Left ventricle myocardium inferior (tissue), 1 donor: ENCODE results near the gene GAS2L1. TPM values are rescaled to one million over a fixed set of nuclear protein-coding genes. Genes with fewer than 3 reads are reported as not detected.
"Not testable (repeated sequence)": the region's sequence is repeated elsewhere in the genome, so short reads cannot be mapped to it uniquely, and the experiment has no call there.

Experiments used
- DNase-seq: peaks from one replicate; pipeline ENCODE4 v3.0.0-alpha.2; 2020
- H3K27ac ChIP-seq: fragments of 200-600 bp; replicated peaks from 2 replicates; pipeline ENCODE4 v1.8.0; 2021
- H3K27me3 ChIP-seq: fragments of 200-600 bp; 2 replicates; pipeline ENCODE4 v1.8.0; 2021; ENCODE audit warnings: low read depth
- H3K36me3 ChIP-seq: fragments of 200-600 bp; 2 replicates; pipeline ENCODE4 v1.8.0; 2021
- H3K4me1 ChIP-seq: fragments of 200-600 bp; 2 replicates; pipeline ENCODE4 v1.8.0; 2021
- H3K4me3 ChIP-seq: fragments of 200-600 bp; 2 replicates; pipeline ENCODE4 v1.8.0; 2021; ENCODE audit warnings: mild to moderate bottlenecking, moderate library complexity
- H3K9me3 ChIP-seq: fragments of 200-600 bp; replicated peaks from 2 replicates; pipeline ENCODE4 v1.8.0; 2021
- CTCF ChIP-seq: fragments of 200-600 bp; IDR thresholded peaks from 2 replicates; pipeline ENCODE4 v1.8.0; 2021; ENCODE audit warnings: antibody characterized with exemption, mild to moderate bottlenecking, borderline replicate concordance
- intact Hi-C: fragments of 100-400 bp; cut with micrococcal nuclease; formaldehyde crosslinking; loops from one replicate; pipeline ENCODE4 v1.11.0; 2022
- microRNA-seq: library from miRNA; unstranded; fragments of <30 nt; microRNA quantifications from one replicate; pipeline ENCODE4 v1.2.0, GENCODE V29; 2020
- total RNA-seq: library from RNA; stranded (reverse); fragmentation: NEBNext Ultra II Directional; extraction: Animal tissue kit (Norgen Biotek cat#: 25700); gene quantifications from one replicate; pipeline ENCODE4 v1.2.1, GENCODE V29; 2021
- donor health status: DM: no; HTN: yes; CAD: no; lungs with severe emphysema.

Gene GAS2L1
- total RNA-seq, 1 donor from 2014 or later: 22.4 TPM

- no peaks in the 10 kb centered on the region for H3K9me3 ChIP-seq
- TF ChIP-seq CTCF: no peak
- H3K27ac ChIP-seq: no peak overlapping the region
- peaks cover 100% of the 10 kb centered on the region for H3K36me3 ChIP-seq
- H3K4me3 ChIP-seq: no peak overlapping the region
- no peaks in the 10 kb centered on the region for H3K4me1 ChIP-seq
- no peaks in the 10 kb centered on the region for H3K27me3 ChIP-seq
- DNase-seq: no peak
- intact Hi-C loops: no loop called here
These were observed 47.4 kb downstream of the GAS2L1 start for GRCh38 chr22:29353860-29354259.

- H3K36me3 ChIP-seq: peaks cover 74% of the 10 kb centered on the region
- H3K4me3 ChIP-seq, intact Hi-C loops, H3K4me1 ChIP-seq, DNase-seq, H3K27ac ChIP-seq, H3K9me3 ChIP-seq, H3K27me3 ChIP-seq: not testable (repeated sequence)
These were observed 50.9 kb downstream of the GAS2L1 start for GRCh38 chr22:29357193-29357890.

GRCh38 chr22:29359469-29359868, 53.0 kb downstream of the GAS2L1 start:
- Histone ChIP-seq H3K4me1 (peaks cover 12% of the 10 kb centered on the region), H3K4me3 (no peak overlapping the region), H3K27me3 (no peaks in the 10 kb centered on the region), H3K36me3 (peaks cover 53% of the 10 kb centered on the region), H3K27ac (no peak overlapping the region), H3K9me3 (no peaks in the 10 kb centered on the region)
- intact Hi-C loops: no loop called here
- DNase-seq: peak; percentile 58
- peak; percentile 83 for TF ChIP-seq CTCF

Small RNA genes within 50 kb of the gene (microRNA-seq; reads per million reads assigned to microRNA genes)
- 10.3 reads per million, percentile 26 among the genes with 10 or more reads in this experiment for gene MIR3653

Other genes starting within 250 kb of the GAS2L1 start
- gene C22orf31, start 244.8 kb upstream of the GAS2L1 start, total RNA-seq: 0.30 TPM
- 102 TPM for gene KREMEN1, start 233.6 kb upstream of the GAS2L1 start, total RNA-seq
- 0.74 TPM for gene EMID1, start 100.8 kb upstream of the GAS2L1 start, total RNA-seq
- gene RHBDD3, start 38.7 kb upstream of the GAS2L1 start, total RNA-seq: 15.0 TPM
- 122 TPM for gene EWSR1, start 38.4 kb upstream of the GAS2L1 start, total RNA-seq
- 1.4 TPM for gene RASL10A, start 9.0 kb downstream of the GAS2L1 start, total RNA-seq
- gene AP1B1, start 81.9 kb downstream of the GAS2L1 start, total RNA-seq: 28.2 TPM
- gene RFPL1, start 131.9 kb downstream of the GAS2L1 start, total RNA-seq: not detected
- 0.16 TPM for gene NEFH, start 173.6 kb downstream of the GAS2L1 start, total RNA-seq
- 39.3 TPM for gene THOC5, start 247.1 kb downstream of the GAS2L1 start, total RNA-seq